WTC11 (cell line): Measurements from ENCODE around the gene HDAC7. TPM values are rescaled to one million over a fixed set of nuclear protein-coding genes. Genes with fewer than 3 reads are reported as not detected.

Source experiments
- ATAC-seq: fragments of 200-7000 bp; cut with Tn5 transposase; 2 replicates; pipeline ENCODE4 v1.10.0; 2021; ENCODE audit warnings: mild to moderate bottlenecking, moderate library complexity
- CTCF ChIA-PET: fragments of 300-600 bp; sonication (Branson Sonifier 250); formaldehyde crosslinking; loops from one replicate; lab custom pipeline; 2021; ENCODE audit warnings: antibody characterized with exemption; lab: Charles Lee
- POLR2A ChIA-PET: fragments of 350-600 bp; sonication (Branson Sonifier 250); formaldehyde crosslinking; loops from one replicate; lab custom pipeline; 2021; ENCODE audit warnings: antibody characterized with exemption; lab: Charles Lee
- DNase-seq: peaks from one replicate; pipeline ENCODE4 v3.0.0; 2021; ENCODE audit warnings: low spot score
- H3K27ac Mint-ChIP-seq: 2 replicates; pipeline ENCODE4 v1.8.0; 2021; ENCODE audit warnings: mixed read lengths
- H3K27me3 Mint-ChIP-seq: 2 replicates; pipeline ENCODE4 v1.8.0; 2021; ENCODE audit warnings: low read depth, mild to moderate bottlenecking, moderate library complexity, mixed read lengths
- H3K36me3 Mint-ChIP-seq: 2 replicates; pipeline ENCODE4 v1.8.0; 2021; ENCODE audit warnings: mixed read lengths
- H3K4me1 Mint-ChIP-seq: 2 replicates; pipeline ENCODE4 v1.8.0; 2022; ENCODE audit warnings: mixed read lengths
- H3K4me3 Mint-ChIP-seq: 2 replicates; pipeline ENCODE4 v1.8.0; 2021; ENCODE audit warnings: mild to moderate bottlenecking, moderate library complexity, mixed read lengths
- H3K9me3 Mint-ChIP-seq: 2 replicates; pipeline ENCODE4 v1.8.0; 2021; ENCODE audit warnings: mixed read lengths
- FOXJ3 ChIP-seq: sonication (generic); formaldehyde crosslinking; IDR thresholded peaks from 2 replicates; pipeline ENCODE4 v1.9.0; 2021; ENCODE audit warnings: missing genetic modification reagents, mild to moderate bottlenecking, borderline replicate concordance
- NR1H2 ChIP-seq: sonication (generic); formaldehyde crosslinking; IDR thresholded peaks from 2 replicates; pipeline ENCODE4 v1.9.0; 2021; ENCODE audit warnings: mild to moderate bottlenecking, moderate library complexity, missing genetic modification reagents
- PRRX2 ChIP-seq: fragments of 250-450 bp; sonication (Bioruptor Pico); IDR thresholded peaks from 2 replicates; pipeline ENCODE4 v1.8.0; 2021; ENCODE audit warnings: mild to moderate bottlenecking
- RORB ChIP-seq: fragments of 250-450 bp; sonication (Bioruptor Pico); IDR thresholded peaks from 2 replicates; pipeline ENCODE4 v1.9.0; 2021; ENCODE audit warnings: mild to moderate bottlenecking
- SMAD3 ChIP-seq: sonication (generic); formaldehyde crosslinking; IDR thresholded peaks from 2 replicates; pipeline ENCODE4 v1.8.0; 2022; ENCODE audit warnings: missing genetic modification reagents, mild to moderate bottlenecking, borderline replicate concordance
- SP1 ChIP-seq: sonication (generic); formaldehyde crosslinking; conservative IDR thresholded peaks from 2 replicates; pipeline ENCODE4 v1.8.1; 2022; ENCODE audit warnings: missing genetic modification reagents
- ZBTB21 ChIP-seq: sonication (generic); formaldehyde crosslinking; IDR thresholded peaks from 2 replicates; pipeline ENCODE4 v1.8.1; 2023; ENCODE audit warnings: mild to moderate bottlenecking, missing genetic modification reagents, borderline replicate concordance
- ZNF416 ChIP-seq: fragments of 250-450 bp; sonication (Bioruptor Pico); IDR thresholded peaks from 2 replicates; pipeline ENCODE4 v1.9.0; 2021; ENCODE audit warnings: mild to moderate bottlenecking, inconsistent platforms
- ZNF423 ChIP-seq: fragments of 250-450 bp; sonication (Bioruptor Pico); IDR thresholded peaks from 2 replicates; pipeline ENCODE4 v2.1.2; 2022; ENCODE audit warnings: mild to moderate bottlenecking, moderate library complexity
- total RNA-seq: library from RNA; stranded (reverse); gene quantifications from 3 replicates; pipeline ENCODE4 v1.2.3, GENCODE V29; 2021
- TF ChIP-seq, protein P1 (sequence below): sonication (generic); formaldehyde crosslinking; IDR thresholded peaks from 2 replicates; pipeline ENCODE4 v1.8.1; 2023; ENCODE audit warnings: mild to moderate bottlenecking, missing genetic modification reagents, borderline replicate concordance
- TF ChIP-seq, protein P2 (sequence below): sonication (generic); formaldehyde crosslinking; IDR thresholded peaks from 2 replicates; pipeline ENCODE4 v1.8.0; 2022; ENCODE audit warnings: mild to moderate bottlenecking, missing genetic modification reagents
- TF ChIP-seq, protein P3 (sequence below): sonication (generic); formaldehyde crosslinking; IDR thresholded peaks from 2 replicates; pipeline ENCODE4 v1.8.1; 2023; ENCODE audit warnings: mild to moderate bottlenecking, missing genetic modification reagents, moderate library complexity
- TF ChIP-seq, protein P4 (sequence below): fragments of 250-450 bp; sonication (Bioruptor Pico); IDR thresholded peaks from 2 replicates; pipeline ENCODE4 v1.9.0; 2021; ENCODE audit warnings: mild to moderate bottlenecking, borderline replicate concordance

HDAC7 gene
- total RNA-seq, 1 experiment from 2014 or later, result 111 TPM

GRCh38 chr12:47863467-47863866 is 43.8 kb upstream of the HDAC7 start (continued):
- TF ChIP-seq, protein P1, sequence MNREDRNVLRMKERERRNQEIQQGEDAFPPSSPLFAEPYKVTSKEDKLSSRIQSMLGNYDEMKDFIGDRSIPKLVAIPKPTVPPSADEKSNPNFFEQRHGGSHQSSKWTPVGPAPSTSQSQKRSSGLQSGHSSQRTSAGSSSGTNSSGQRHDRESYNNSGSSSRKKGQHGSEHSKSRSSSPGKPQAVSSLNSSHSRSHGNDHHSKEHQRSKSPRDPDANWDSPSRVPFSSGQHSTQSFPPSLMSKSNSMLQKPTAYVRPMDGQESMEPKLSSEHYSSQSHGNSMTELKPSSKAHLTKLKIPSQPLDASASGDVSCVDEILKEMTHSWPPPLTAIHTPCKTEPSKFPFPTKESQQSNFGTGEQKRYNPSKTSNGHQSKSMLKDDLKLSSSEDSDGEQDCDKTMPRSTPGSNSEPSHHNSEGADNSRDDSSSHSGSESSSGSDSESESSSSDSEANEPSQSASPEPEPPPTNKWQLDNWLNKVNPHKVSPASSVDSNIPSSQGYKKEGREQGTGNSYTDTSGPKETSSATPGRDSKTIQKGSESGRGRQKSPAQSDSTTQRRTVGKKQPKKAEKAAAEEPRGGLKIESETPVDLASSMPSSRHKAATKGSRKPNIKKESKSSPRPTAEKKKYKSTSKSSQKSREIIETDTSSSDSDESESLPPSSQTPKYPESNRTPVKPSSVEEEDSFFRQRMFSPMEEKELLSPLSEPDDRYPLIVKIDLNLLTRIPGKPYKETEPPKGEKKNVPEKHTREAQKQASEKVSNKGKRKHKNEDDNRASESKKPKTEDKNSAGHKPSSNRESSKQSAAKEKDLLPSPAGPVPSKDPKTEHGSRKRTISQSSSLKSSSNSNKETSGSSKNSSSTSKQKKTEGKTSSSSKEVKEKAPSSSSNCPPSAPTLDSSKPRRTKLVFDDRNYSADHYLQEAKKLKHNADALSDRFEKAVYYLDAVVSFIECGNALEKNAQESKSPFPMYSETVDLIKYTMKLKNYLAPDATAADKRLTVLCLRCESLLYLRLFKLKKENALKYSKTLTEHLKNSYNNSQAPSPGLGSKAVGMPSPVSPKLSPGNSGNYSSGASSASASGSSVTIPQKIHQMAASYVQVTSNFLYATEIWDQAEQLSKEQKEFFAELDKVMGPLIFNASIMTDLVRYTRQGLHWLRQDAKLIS (CRISPR knock-in tag), result no peak
- TF ChIP-seq, protein P2, sequence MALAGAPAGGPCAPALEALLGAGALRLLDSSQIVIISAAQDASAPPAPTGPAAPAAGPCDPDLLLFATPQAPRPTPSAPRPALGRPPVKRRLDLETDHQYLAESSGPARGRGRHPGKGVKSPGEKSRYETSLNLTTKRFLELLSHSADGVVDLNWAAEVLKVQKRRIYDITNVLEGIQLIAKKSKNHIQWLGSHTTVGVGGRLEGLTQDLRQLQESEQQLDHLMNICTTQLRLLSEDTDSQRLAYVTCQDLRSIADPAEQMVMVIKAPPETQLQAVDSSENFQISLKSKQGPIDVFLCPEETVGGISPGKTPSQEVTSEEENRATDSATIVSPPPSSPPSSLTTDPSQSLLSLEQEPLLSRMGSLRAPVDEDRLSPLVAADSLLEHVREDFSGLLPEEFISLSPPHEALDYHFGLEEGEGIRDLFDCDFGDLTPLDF (CRISPR knock-in tag), result no peak
- no peak for TF ChIP-seq PRRX2 (CRISPR knock-in tag)
- TF ChIP-seq, protein P3, sequence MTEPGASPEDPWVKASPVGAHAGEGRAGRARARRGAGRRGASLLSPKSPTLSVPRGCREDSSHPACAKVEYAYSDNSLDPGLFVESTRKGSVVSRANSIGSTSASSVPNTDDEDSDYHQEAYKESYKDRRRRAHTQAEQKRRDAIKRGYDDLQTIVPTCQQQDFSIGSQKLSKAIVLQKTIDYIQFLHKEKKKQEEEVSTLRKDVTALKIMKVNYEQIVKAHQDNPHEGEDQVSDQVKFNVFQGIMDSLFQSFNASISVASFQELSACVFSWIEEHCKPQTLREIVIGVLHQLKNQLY (CRISPR knock-in tag), result no peak
- no peak for TF ChIP-seq SP1

GRCh38 chr12:47862881-47863280 is 43.2 kb upstream of the HDAC7 start:
- Mint-ChIP-seq H3K4me1 (no peaks in the 10 kb centered on the region), H3K9me3 (no peaks in the 10 kb centered on the region), H3K36me3 (no peaks in the 10 kb centered on the region), H3K27me3 (peaks cover 4% of the 10 kb centered on the region), H3K4me3 (no peak overlapping the region), H3K27ac (no peak overlapping the region)
- ChIA-PET POLR2A (no interaction called here), CTCF (interaction anchor here (0.8 to 1.8 kb wide), 3 partner anchors 24 to 79 kb away, joined by 3 to 5 read pairs (median 3); partner anchors contain the start of gene VDR)
- DNase-seq (no peak), ATAC-seq (no peak)
- TF ChIP-seq RORB (CRISPR knock-in tag), result no peak
- TF ChIP-seq, protein P4, sequence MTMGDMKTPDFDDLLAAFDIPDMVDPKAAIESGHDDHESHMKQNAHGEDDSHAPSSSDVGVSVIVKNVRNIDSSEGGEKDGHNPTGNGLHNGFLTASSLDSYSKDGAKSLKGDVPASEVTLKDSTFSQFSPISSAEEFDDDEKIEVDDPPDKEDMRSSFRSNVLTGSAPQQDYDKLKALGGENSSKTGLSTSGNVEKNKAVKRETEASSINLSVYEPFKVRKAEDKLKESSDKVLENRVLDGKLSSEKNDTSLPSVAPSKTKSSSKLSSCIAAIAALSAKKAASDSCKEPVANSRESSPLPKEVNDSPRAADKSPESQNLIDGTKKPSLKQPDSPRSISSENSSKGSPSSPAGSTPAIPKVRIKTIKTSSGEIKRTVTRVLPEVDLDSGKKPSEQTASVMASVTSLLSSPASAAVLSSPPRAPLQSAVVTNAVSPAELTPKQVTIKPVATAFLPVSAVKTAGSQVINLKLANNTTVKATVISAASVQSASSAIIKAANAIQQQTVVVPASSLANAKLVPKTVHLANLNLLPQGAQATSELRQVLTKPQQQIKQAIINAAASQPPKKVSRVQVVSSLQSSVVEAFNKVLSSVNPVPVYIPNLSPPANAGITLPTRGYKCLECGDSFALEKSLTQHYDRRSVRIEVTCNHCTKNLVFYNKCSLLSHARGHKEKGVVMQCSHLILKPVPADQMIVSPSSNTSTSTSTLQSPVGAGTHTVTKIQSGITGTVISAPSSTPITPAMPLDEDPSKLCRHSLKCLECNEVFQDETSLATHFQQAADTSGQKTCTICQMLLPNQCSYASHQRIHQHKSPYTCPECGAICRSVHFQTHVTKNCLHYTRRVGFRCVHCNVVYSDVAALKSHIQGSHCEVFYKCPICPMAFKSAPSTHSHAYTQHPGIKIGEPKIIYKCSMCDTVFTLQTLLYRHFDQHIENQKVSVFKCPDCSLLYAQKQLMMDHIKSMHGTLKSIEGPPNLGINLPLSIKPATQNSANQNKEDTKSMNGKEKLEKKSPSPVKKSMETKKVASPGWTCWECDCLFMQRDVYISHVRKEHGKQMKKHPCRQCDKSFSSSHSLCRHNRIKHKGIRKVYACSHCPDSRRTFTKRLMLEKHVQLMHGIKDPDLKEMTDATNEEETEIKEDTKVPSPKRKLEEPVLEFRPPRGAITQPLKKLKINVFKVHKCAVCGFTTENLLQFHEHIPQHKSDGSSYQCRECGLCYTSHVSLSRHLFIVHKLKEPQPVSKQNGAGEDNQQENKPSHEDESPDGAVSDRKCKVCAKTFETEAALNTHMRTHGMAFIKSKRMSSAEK (CRISPR knock-in tag), result no peak
- TF ChIP-seq ZBTB21, result no peak
- no peak for TF ChIP-seq NR1H2
- TF ChIP-seq SMAD3 (CRISPR knock-in tag), result no peak
- no peak for TF ChIP-seq ZNF423 (CRISPR knock-in tag)
- TF ChIP-seq FOXJ3 (CRISPR knock-in tag), result no peak
- TF ChIP-seq ZNF416 (CRISPR knock-in tag), result no peak
- TF ChIP-seq, protein P2 (CRISPR knock-in tag), result no peak
